K562 (cell line): ENCODE measurements around the gene RNASEH2A. TPM values are rescaled to one million over a fixed set of nuclear protein-coding genes. Genes with fewer than 3 reads are reported as not detected.

Source experiments
- BCL6 ChIP-seq: fragments of 250-450 bp; sonication (Bioruptor Pico); IDR thresholded peaks from 2 replicates; pipeline ENCODE4 v1.4.0; 2020
- CUX1 ChIP-seq: fragments of 200-800 bp; sonication (Bioruptor generic); IDR thresholded peaks from 2 replicates; pipeline ENCODE4 v1.6.1; 2016; ENCODE audit warnings: missing genetic modification characterization, missing compliant biosample characterization
- CXXC5 ChIP-seq: fragments of 250-450 bp; sonication (Bioruptor Pico); IDR thresholded peaks from 2 replicates; pipeline ENCODE4 v1.8.0; 2022; ENCODE audit warnings: inconsistent platforms, mild to moderate bottlenecking, moderate library complexity
- E2F3 ChIP-seq: fragments of 250-450 bp; sonication (Bioruptor Pico); IDR thresholded peaks from 2 replicates; pipeline ENCODE4 v1.4.0; 2020; ENCODE audit warnings: mild to moderate bottlenecking
- EHMT2 ChIP-seq: fragments of 450-650 bp; IDR thresholded peaks from 2 replicates; pipeline ENCODE4 v1.6.1; 2018; ENCODE audit warnings: antibody characterized with exemption
- ETV5 ChIP-seq: sonication (generic); formaldehyde crosslinking; IDR thresholded peaks from 2 replicates; pipeline ENCODE4 v1.4.0; 2020; ENCODE audit warnings: low read depth, mild to moderate bottlenecking, missing genetic modification reagents
- HDAC6 ChIP-seq: IDR thresholded peaks from 2 replicates; pipeline ENCODE4 v1.6.1; 2012; ENCODE audit warnings: low read depth, mild to moderate bottlenecking, control low read depth, inconsistent platforms, low read length, moderate library complexity
- NCOR1 ChIP-seq: fragments of 450-650 bp; IDR thresholded peaks from 2 replicates; pipeline ENCODE4 v1.6.1; 2016; ENCODE audit warnings: mild to moderate bottlenecking, moderate library complexity
- NFYB ChIP-seq: IDR thresholded peaks from 2 replicates; pipeline ENCODE4 v1.6.1; 2011; ENCODE audit warnings: mild to moderate bottlenecking, moderate library complexity; ENCODE audit not compliant: insufficient read length; ENCODE audit errors: extremely low read depth
- PYGO2 ChIP-seq: fragments of 450-650 bp; IDR thresholded peaks from 2 replicates; pipeline ENCODE4 v1.6.1; 2016; ENCODE audit warnings: mild to moderate bottlenecking, missing genetic modification characterization, moderate library complexity, missing compliant biosample characterization
- SFPQ ChIP-seq: fragments of 200-400 bp; formaldehyde crosslinking; IDR thresholded peaks from 2 replicates; pipeline ENCODE4 v1.6.1; 2017; ENCODE audit warnings: mild to moderate bottlenecking, low read depth, low read length, moderate library complexity
- TEAD4 ChIP-seq, 2 experiments: sonication (generic) in 1 of 2; formaldehyde crosslinking in 1 of 2; IDR thresholded peaks; 2 replicates each; pipeline versions ENCODE4 v1.6.1 to v1.8.0; 2012 to 2022; ENCODE audit warnings: borderline replicate concordance in 1 of 2, inconsistent platforms in 1 of 2, low read length in 1 of 2, mild to moderate bottlenecking in 1 of 2, missing genetic modification reagents in 1 of 2
- TOE1 ChIP-seq, 2 experiments: fragments of 450-650 bp in 1 of 2; sonication (generic) in 1 of 2; formaldehyde crosslinking in 1 of 2; IDR thresholded peaks; 2 replicates each; pipeline versions ENCODE4 v1.7.1 to v1.8.0; 2016 to 2022; ENCODE audit warnings: borderline replicate concordance in 2 of 2, mild to moderate bottlenecking in 2 of 2, antibody characterized with exemption in 1 of 2, inconsistent platforms in 1 of 2, low read depth in 1 of 2, missing genetic modification reagents in 1 of 2, moderate library complexity in 1 of 2
- ZBTB26 ChIP-seq: fragments of 450-650 bp; formaldehyde crosslinking; IDR thresholded peaks from 2 replicates; pipeline ENCODE4 v1.4.0; 2022; ENCODE audit warnings: missing genetic modification characterization
- ZNF778 ChIP-seq: fragments of 450-650 bp; formaldehyde crosslinking; IDR thresholded peaks from 2 replicates; pipeline ENCODE4 v1.4.0; 2020; ENCODE audit warnings: mild to moderate bottlenecking, moderate library complexity
- polyA plus RNA-seq, 8 experiments: library from polyadenylated mRNA; depleted of rRNA in 4 of 8; stranded (reverse) in 5 of 8; unstranded in 3 of 8; fragments of >200 nt; fragmentation: Nextera tagmentation in 2 of 8; fragmentation: Illumina TruSeq in 1 of 8; extraction: Ambion mirVana in 2 of 8; extraction: Trizol in 1 of 8; gene quantifications; 2 replicates each; pipeline versions ENCODE4 v1.2.1 to v1.2.3, GENCODE V29; 2011 to 2014; ENCODE audit warnings: inconsistent platforms in 1 of 8, missing spikeins in 1 of 8
- total RNA-seq, 7 experiments: library from RNA; depleted of rRNA in 6 of 7; stranded (reverse); fragments of >200 nt in 6 of 7; fragmentation: Illumina TruSeq in 2 of 7; extraction: Trizol in 2 of 7; gene quantifications; 2 replicates each; pipeline versions ENCODE4 v1.2.1 to v1.2.3, GENCODE V29; 2011 to 2021; ENCODE audit warnings: low replicate concordance in 1 of 7
- TF ChIP-seq, protein P1 (sequence below): sonication (generic); formaldehyde crosslinking; IDR thresholded peaks from 2 replicates; pipeline ENCODE4 v1.8.1; 2023; ENCODE audit warnings: mild to moderate bottlenecking, missing genetic modification reagents

The RNASEH2A gene
- total and polyA plus RNA-seq, 9 of the 15 experiments (the other 6 are each of a cell fraction or from before 2014, with no cell fraction given) = 22.3 to 78.0 (median 61.7) TPM

GRCh38 chr19:12825254-12826131 is 19.1 kb downstream of the RNASEH2A start (continued):
- no peak for TF ChIP-seq SFPQ
- TF ChIP-seq E2F3 (CRISPR knock-in tag) = no peak
- no peak; the same call in 1 of the 2 replicates for TF ChIP-seq ETV5 (CRISPR knock-in tag)
- no peak for TF ChIP-seq CUX1 (CRISPR knock-in tag)
- TF ChIP-seq BCL6 (CRISPR knock-in tag) = no peak
- TF ChIP-seq, protein P1, sequence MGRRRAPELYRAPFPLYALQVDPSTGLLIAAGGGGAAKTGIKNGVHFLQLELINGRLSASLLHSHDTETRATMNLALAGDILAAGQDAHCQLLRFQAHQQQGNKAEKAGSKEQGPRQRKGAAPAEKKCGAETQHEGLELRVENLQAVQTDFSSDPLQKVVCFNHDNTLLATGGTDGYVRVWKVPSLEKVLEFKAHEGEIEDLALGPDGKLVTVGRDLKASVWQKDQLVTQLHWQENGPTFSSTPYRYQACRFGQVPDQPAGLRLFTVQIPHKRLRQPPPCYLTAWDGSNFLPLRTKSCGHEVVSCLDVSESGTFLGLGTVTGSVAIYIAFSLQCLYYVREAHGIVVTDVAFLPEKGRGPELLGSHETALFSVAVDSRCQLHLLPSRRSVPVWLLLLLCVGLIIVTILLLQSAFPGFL (CRISPR knock-in tag) = no peak
- TF ChIP-seq PYGO2 (tag) = no peak
- TF ChIP-seq NFYB = no peak
- no peak for TF ChIP-seq HDAC6
- TF ChIP-seq ZNF778 (CRISPR knock-in tag) = no peak
- TF ChIP-seq TEAD4 (IDR thresholded peaks at IDR 0.05; ENCODE audit: low read length) = no peak
- no peak for TF ChIP-seq TEAD4 (CRISPR knock-in tag; IDR thresholded peaks at IDR 0.05; ENCODE audit: borderline replicate concordance)
- no peak for TF ChIP-seq EHMT2
- peak; percentile 84 for TF ChIP-seq TOE1 (IDR thresholded peaks at IDR 0.05; ENCODE audit: borderline replicate concordance)
- TF ChIP-seq TOE1 (CRISPR knock-in tag; IDR thresholded peaks at IDR 0.05; ENCODE audit: borderline replicate concordance, low read depth) = no peak
- no peak for TF ChIP-seq ZBTB26 (CRISPR knock-in tag)
- peak; percentile 73 for TF ChIP-seq CXXC5 (CRISPR knock-in tag)
- no peak for TF ChIP-seq NCOR1
